GM19372 (cell line): ENCODE data around the gene CABP7.
"Not testable (repeated sequence)": the region's sequence is repeated elsewhere in the genome, so short reads cannot be mapped to it uniquely, and the experiment has no call there.

Source experiments
- ATAC-seq: cut with Tn5 transposase; IDR thresholded peaks from one replicate; pipeline ENCODE4 v1.9.1; 2021; ENCODE audit warnings: mild to moderate bottlenecking, low read depth, moderate library complexity; ENCODE audit not compliant: unreplicated experiment

Gene CABP7

DNA sequence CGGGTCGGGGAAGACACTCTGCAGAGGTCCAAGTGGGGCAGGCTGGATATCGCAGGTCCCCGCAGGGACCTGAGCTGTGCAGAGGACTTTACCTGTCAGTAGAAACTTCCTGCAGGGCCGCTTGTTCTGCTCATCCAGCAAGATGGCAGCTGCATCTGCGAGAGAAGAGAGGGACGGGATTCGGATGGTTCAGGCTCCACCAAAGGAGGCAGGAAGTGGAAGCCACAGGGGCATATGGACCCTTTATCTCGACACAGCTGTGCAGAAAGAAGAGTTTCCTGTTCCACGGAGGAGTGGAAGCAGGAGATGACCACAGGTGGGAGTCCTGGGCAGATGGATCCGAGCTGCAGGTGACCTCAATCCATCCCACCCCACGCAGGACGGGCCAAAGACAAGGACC is 22.5 kb downstream of the CABP7 start:
- ATAC-seq: no peak

DNA sequence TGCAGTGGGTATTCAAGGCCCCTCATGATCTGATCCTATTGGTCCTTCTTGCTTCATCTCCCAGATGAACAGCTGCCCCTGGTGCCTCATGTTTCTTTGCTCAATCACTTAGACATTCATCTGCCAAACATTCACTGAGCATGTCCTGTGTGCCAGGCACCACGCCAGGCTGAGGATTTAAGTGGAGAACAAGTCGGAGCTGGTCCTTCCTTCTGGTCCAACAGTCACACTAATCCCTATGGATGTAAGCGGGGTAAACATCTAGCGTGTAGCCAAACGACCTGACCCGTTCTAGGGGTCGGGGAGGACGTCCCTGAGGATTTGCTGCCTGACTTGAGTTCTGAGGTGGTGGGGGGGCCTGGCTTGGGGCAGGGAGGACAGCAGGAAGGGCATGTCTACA is 25.1 kb downstream of the CABP7 start:
- ATAC-seq: no peak

DNA sequence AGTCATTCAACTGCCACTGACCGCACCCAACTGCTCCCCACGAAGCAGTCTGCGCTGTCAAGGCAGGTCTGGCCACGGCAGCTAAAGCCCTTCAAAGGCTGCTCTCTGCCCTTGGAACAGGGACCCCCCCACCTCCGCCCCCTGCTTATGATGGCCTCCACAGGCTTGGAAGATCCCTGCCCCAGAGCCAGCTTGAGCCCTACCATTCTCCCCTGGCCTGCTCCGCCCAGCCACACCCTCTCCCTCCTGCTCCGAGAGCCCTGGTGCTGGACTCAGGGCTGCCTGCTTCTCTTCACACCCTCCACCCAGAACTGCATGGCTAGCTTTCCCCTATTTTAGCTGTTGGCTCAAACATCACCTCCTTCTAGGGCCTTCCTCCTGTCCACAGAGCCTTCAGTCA is 28.0 kb downstream of the CABP7 start:
- no peak for ATAC-seq

DNA sequence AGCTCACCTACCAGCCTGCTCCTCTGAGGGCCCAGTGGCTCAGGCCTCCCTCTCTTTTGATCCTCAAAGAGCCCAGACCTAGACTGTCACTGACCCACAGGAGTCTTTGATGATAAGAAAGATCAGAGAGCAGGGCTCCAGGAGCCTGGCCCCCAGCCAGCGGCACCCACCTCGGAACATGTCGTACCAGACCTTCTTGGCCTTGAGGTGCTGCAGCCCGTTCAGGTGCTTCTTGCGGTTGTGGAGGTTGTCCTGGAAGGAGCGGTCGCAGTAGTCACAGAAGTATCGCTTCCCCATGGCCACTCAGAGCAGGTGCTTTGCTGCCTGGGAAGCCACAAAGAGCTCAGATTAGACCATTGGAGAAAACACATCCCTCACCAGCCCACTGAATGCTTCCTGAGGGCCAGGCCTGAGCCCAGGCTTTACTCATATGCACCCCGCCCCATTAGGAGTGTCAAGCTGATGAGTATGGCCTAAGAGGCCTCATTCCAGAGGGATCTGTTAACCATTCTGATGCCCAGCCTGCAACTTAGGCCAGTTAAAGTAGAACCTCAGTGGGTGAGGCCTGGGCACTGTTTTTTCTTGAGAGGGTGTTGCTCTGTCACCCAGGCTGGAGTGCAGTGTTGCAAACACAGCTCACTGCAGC is 28.6 kb downstream of the CABP7 start:
- no peak for ATAC-seq

DNA sequence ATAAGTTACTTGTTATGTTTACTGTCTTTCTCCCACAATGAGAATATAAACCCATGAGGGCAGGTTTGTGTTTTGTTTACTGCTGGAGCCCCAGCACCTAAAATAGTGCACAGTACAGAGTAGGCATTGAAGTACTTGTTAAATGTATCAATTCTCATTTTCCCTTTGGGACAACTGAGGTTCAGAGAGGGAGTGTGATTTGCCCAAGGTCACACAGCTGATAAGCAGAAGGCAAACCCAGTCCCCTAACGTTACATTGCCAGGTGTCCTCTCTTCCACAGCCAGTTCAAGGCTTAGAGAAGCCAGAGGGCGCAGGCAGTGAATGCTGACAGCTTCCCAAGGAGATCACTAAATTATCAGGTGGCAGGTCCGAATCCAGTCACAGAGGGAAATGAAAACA is 30.2 kb downstream of the CABP7 start:
- no peak for ATAC-seq

DNA sequence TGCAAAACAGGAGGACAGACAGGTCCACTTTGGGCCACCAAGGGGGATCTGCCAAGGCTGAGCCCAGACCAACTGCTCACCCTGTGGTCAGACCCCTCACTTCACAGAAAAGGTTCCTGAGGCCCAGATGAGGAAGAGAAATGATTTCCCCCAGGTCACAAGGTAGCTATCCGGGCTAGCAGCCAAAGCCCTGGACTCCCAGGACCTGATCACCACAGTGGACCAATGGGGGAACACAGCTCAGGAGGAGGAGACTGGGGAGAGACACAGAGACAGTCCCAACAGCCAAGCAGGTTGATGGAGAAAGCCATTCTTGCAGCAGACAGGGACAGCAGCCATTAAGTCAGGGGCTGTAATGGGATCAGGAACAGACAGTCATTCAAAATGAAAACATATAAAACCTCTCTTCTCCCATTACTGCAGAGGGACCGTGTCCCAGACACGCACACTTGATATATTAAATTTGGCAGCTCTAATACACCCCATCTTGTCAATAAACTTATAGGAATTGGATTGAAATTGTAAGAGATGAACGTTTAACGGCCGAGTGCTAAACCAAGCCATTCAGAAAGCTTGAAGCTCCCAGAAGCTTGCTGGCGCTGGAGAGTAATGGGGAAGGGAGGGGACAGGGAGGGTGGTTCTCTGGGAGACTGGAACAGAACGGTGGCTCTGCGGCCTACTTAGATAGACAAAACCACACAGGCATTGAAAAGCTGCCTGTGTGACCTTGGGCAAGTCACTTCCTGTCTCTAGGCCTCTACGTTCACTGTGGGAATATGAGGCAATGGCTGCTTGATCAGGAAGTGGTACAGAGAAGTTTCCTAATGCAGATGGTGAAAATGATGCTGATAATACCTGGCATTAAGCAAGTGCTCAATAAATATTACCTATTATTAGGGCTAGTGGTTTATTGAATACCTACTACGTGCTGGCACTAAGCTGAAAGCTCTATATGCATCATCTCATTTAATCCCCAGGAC is 31.0 kb downstream of the CABP7 start:
- ATAC-seq: no peak

DNA sequence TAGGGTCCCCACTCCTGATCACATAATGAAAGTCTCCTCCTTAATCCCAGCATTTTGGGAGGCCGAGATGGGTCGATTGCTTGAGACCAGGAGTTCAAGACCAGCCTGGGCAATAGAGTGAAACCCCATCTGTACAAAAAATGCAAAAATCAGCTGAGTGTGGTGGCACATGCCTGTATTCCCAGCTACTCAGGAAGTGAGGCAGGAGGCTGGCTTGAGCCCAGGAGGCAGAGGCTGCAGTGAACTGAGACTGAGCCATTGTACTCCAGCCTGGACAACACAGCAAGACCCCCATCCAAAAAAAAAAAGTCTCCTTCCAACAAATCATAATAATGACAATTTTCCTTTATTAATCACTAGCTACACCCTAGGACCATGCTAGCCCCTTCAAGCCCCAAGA is 31.9 kb downstream of the CABP7 start:
- no peak for ATAC-seq

DNA sequence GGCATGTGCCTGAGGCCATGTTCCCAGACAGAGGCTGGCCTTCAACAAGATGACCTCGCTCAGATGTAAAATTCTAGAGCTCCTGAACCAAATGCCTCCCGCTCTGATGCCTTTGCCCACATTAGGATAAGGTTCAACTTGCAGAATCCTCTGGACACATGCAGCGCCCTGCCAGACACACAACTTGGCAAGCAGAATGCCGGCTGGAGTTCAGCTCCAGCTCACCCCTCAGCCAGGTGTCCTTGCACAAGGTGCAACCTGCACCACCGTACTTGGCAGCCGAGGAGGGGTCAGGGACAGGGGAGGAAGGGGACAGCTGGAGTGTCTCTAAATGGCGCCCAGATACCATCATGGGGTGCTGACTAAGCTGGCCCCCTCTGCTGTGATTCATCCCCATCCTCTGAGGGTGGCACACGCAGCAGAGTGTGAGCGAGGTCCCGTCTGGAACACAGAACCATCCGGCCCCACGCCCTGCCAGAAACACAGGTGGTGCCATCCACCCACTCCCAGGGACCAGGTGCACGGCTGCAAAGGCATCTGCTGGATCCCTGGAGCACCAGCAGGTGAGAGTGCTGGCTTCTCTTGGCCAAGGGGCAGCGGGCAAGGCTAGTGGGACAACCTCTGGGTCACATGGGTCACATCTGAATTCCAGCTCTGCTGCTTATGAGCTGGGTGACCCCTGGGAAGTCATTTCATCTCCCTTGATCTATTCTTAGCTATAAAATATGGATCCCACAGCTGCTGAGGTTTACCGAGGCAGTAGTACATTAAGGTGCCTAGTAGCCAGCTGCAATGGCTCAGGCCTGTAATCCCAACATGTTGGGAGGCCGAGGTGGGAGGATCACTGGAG is 34.2 kb downstream of the CABP7 start:
- no peak for ATAC-seq

DNA sequence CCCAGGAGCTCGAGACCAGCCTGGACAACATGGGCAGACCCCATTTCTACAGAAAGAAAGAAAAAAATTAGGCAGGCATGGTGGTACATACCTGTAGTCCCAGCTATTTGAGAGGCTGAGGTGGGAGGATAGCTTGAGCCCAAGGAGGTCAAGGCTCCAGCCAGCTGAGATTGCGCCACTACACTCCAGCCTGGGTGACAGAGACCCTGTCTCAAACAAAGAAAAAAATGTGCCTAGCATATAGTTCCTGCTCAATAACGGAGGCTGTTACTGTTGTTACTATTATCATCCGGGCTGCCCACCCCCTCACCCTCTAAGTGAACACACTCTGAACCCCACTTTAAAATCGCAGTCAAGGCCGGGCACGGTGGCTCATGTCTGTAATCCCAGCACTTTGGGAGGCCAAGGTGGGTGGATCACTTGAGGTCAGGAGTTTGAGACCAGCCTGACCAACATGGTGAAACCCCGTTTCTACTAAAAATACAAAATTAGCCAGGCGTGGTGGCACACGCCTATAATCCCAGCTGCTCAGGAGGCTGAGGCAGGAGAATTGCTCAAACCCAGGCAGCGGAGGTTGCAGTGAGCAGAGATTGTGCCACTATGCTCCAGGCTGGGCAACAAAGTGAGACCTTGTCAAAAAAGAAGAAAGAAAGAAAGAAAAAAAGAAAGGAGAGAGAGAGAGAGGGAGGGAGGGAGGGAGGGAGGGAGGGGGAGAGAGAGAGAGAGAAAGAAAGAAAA is 35.0 kb downstream of the CABP7 start:
- ATAC-seq: not testable (repeated sequence)

DNA sequence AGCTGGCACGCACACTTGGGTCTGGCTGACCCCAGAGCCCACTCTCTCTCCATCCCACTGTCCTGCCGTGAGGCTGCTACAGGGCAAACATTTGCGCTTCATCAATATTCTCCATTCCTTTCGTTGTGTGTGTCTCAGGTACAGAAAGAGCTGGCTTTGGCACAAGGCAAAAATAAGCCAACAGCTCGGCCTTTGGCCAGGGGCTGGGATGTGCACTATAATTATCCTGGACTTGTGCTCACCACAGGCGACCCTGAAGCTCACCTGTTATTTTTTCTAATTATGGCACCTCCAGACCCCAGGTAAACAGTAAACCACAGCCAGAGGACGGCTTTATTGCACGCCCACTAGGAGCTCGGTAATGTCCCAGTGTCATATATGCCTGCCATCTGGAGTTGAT is 36.1 kb downstream of the CABP7 start:
- no peak for ATAC-seq

DNA sequence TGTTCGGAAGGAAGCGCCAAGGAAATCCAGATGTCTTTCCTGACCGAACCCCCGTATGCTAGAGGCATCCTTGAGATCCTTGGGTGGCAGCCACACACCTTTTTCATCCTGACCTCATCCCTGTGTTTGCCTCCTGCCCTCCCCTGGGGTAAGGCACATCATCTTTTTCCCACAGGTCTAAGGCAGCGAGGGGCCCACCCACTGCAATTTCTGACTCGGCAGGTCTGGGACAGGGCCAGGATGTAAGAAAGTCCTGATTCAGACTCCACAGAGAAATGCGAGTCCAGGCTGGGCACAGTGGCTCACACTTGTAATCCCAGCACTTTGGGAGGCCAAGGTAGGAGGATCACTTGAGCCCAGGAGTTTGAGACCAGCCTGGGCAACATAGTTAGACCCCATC is 36.5 kb downstream of the CABP7 start:
- no peak for ATAC-seq

DNA sequence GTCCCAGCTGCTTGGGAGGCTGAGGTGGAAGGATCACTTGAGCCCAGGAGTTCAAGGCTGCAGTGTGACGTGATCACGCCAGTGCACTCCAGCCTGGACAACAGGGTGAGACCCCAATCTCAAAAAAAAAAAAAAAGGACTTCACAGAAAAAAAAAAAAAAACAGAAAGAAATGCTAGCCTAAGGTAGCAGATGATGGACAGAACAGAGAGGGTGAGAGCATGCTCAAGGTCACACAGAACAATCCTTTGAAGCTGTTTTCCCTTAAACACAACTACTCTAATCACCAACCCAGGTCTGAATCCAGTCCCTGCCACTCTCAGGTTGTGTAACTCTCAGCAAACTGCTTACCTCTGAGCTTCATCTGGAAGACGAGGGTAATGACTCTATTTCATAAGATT is 37.3 kb downstream of the CABP7 start:
- no peak for ATAC-seq

DNA sequence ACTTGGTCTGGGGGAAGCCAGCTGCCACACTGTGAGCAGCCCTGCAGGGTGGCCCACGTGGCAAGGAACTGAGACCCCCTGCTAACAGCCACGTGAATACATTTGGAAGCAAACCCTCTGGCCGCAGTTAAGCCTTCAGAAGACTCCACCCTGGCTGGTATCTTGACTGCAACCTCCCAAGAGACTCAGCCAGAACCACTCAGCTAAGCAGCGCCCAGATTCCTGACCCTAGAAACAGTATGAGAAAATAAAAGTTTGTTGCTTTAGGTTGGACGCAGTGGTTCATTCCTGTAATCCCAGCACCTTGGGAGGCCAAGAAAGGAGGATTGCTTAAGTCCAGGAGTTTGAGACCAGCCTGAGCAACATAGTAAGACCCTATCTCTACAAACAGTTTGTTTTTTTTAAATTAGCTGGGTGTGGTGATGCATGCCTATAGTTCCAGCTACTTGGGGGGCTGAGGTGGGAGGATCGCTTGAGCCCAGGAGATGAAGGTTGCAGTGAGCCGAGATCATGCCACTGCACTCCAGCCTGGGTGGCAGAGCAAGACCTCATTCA is 38.3 kb downstream of the CABP7 start:
- no peak for ATAC-seq

DNA sequence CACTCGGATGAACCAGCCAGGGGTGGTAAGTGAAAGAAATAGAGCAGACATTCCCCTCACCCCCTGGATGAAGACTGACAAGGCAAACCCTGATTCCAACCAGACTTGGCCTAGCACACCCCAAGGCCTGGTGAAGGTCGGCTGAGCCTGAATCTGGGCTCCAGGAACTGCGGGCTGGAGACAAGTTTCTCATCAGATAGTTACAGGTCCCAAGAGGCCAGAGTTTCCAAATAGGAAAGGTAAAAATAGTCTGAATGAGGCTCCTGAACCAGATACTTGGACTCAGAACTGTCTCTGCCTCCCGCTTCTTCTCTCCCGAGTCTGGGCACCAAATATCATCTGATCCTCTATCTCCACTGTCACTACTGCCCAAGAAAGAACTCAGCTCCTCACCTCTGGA is 39.2 kb downstream of the CABP7 start:
- ATAC-seq: no peak

DNA sequence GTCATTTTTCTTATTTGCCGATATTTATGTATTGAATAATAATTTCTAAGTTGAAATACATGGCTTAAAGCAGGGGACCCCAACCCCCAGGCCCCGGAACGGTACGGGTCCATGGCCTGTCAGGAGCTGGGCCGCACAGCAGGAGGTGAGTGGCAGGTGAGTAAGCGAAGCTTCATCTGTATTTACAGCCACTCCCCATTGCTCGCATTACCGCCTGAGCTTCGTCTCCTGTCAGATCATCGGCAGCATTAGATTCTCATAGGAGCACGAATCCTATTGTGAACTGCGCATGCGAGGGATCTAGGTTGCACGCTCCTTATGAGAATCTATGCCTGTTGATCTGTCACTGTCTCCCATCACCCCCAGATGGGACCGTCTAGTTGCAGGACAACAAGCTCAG is 42.5 kb downstream of the CABP7 start:
- no peak for ATAC-seq

DNA sequence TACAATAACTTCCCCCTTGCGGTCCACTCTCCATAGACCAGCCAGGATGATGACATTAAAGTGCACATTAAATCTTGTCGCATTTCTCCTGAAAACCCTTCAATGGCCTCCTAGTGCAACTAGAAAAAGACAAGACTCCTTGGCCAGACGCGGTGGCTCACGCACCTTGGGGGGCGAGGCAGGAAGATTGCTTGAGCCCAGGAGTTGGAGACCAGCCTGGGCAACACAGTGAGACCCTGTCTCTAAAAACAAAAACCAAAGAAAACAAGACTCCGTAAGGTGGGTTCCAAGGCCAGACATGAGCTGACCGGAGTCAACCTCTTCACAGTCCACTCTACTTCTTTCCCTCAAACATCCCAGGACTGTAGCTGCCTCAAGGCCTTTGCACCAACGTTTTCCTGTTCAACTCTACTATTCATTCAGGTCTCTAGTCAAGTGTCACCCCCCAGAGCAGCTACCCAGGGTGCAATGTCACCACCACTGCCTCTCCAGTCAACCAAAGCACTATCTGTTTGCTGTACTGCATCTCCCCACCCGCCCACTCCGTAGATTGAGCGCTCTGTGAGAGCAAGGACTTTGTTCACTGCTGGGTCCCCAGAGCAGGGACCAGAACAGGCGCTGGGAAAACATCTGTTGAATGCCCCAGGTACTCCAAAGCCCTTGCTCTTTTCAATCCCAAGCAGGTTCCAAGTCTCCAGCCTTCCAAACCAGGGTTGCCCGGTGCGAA is 46.3 kb downstream of the CABP7 start:
- no peak for ATAC-seq

DNA sequence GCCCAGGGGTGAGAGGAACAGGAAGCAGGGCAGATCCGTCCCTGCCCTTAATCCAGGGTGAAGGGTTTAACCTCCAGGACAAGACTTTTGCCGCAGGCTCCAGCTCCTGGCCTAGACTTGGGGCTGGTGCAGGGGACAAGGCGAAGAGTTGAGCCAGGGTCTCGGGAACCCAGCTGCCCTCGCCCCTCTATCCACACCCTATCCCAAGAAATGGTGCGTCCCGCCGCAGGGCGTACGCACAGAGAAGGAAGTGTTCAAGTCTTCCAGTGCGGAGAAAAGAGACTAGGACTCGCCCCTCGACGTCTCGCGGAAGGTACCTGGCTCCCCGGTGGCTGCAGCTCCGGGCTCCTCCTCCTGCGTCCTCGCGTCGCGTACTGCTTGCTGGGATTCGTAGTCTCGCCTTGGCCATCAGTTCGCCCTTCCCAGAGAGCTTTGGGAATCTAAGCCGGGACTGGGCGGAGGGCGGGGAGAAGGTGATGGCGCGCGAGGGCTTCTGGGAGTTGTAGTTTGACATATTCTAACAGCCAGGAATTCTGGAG is 46.9 kb downstream of the CABP7 start, which contains the start of gene ZMAT5:
TSS of gene ZMAT5 (minus strand) at position 376 of the 539 bp plus-strand sequence. CDS start 18,463 bp downstream, outside the sequence.
- ATAC-seq: peak; percentile 85

DNA sequence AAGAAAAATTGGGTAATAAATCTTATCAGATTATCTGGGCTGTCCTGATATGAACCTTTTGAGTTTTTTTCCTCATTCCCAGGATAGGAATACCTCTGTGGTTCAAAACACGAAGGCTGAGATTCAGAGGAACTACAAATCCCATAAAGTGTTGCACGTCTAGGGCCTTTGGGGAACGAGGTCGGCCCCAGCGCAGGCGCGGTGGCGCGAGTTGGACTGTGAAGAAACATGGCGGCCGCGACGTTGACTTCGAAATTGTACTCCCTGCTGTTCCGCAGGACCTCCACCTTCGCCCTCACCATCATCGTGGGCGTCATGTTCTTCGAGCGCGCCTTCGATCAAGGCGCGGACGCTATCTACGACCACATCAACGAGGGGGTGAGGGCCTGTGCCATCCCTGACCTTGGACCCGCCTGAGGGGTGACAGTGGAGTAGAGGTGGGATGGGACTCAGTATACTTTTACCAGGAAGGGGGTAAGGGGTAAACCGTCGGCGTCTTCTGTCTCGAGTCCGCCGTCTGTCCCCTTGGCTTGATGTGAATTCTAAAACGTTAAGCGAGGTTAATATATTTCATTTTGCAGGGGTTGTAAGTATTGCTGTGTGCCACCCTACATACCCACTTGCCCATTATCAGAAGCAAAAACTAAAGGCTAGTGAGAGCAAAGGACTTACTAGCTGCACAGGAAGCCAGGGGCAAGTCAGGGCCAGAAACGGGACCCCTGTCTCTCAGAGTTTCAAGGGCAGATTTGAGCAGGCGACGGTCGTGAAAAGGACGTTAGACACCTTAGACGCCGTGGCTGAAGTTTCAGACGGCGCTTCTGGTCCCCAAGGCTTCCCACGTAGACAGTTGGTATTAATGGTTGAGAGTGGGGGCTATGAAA is 47.6 kb downstream of the CABP7 start, which contains the start of gene UQCR10:
TSS of gene UQCR10 (plus strand) at position 199 of the 881 bp plus-strand sequence. CDS start at position 229, 30 bp downstream.
- ATAC-seq: peak; percentile 68
